Trophoblast cell (in vitro differentiated cells and primary cell): Measurements from ENCODE around the gene RPL19.

ENCODE experiments used
- DNase-seq, 2 donors: peaks; one replicate each; pipeline ENCODE4 v3.0.0-alpha.2; 2016
- H2AFZ ChIP-seq: 2 replicates; pipeline ENCODE4 v1.6.1; 2013; ENCODE audit warnings: low read length, moderate library complexity, mild to moderate bottlenecking; ENCODE audit not compliant: insufficient read depth, poor library complexity
- H2AK5ac ChIP-seq: 2 replicates; pipeline ENCODE4 v1.6.1; 2013; ENCODE audit warnings: mild to moderate bottlenecking, low read length
- H2BK120ac ChIP-seq: 2 replicates; pipeline ENCODE4 v1.6.1; 2013; ENCODE audit warnings: low read length, mild to moderate bottlenecking, moderate library complexity; ENCODE audit not compliant: insufficient read depth, poor library complexity
- H2BK12ac ChIP-seq: 2 replicates; pipeline ENCODE4 v1.6.1; 2013; ENCODE audit warnings: mild to moderate bottlenecking, low read length, moderate library complexity
- H2BK5ac ChIP-seq: 2 replicates; pipeline ENCODE4 v1.6.1; 2013; ENCODE audit warnings: low read length, low read depth, moderate library complexity, mild to moderate bottlenecking; ENCODE audit not compliant: poor library complexity
- H3K14ac ChIP-seq: 2 replicates; pipeline ENCODE4 v1.6.1; 2013; ENCODE audit warnings: mild to moderate bottlenecking, low read length
- H3K18ac ChIP-seq: 2 replicates; pipeline ENCODE4 v1.6.1; 2013; ENCODE audit warnings: mild to moderate bottlenecking, low read length
- H3K23ac ChIP-seq: 2 replicates; pipeline ENCODE4 v1.6.1; 2013; ENCODE audit warnings: low read length
- H3K27ac ChIP-seq: 2 replicates; pipeline ENCODE4 v1.5.1; 2013; ENCODE audit warnings: low read depth, mild to moderate bottlenecking, inconsistent platforms, low read length, moderate library complexity
- H3K27me3 ChIP-seq: 2 replicates; pipeline ENCODE4 v1.6.1; 2013; ENCODE audit warnings: inconsistent platforms, mild to moderate bottlenecking, low read length, moderate library complexity; ENCODE audit not compliant: insufficient read depth
- H3K36me3 ChIP-seq, 2 experiments: 1 replicate in 1 of 2; 2 replicates in 1 of 2; pipeline ENCODE4 v1.6.1; 2013; ENCODE audit warnings: low read length in 2 of 2, mild to moderate bottlenecking in 2 of 2, moderate library complexity in 1 of 2; ENCODE audit not compliant: insufficient read depth in 2 of 2, control insufficient read depth in 1 of 2
- H3K4ac ChIP-seq: 2 replicates; pipeline ENCODE4 v1.6.1; 2013; ENCODE audit warnings: low read depth, mild to moderate bottlenecking, low read length, moderate library complexity
- H3K4me1 ChIP-seq, 2 experiments: 1 replicate in 1 of 2; 2 replicates in 1 of 2; pipeline ENCODE4 v1.6.1; 2013; ENCODE audit warnings: low read length in 2 of 2, mild to moderate bottlenecking in 2 of 2, moderate library complexity in 1 of 2; ENCODE audit not compliant: insufficient read depth in 2 of 2, control insufficient read depth in 1 of 2
- H3K4me2 ChIP-seq: 2 replicates; pipeline ENCODE4 v1.6.1; 2013; ENCODE audit warnings: inconsistent platforms, mild to moderate bottlenecking, low read length, moderate library complexity
- H3K4me3 ChIP-seq: 2 replicates; pipeline ENCODE4 v1.5.1; 2013; ENCODE audit warnings: mild to moderate bottlenecking, low read depth, low read length, inconsistent platforms
- H3K79me1 ChIP-seq: one replicate; pipeline ENCODE4 v1.6.1; 2013; ENCODE audit warnings: low read length
- H3K79me2 ChIP-seq: 2 replicates; pipeline ENCODE4 v1.6.1; 2013; ENCODE audit warnings: low read length, mild to moderate bottlenecking; ENCODE audit not compliant: control insufficient read depth, insufficient read depth, poor library complexity
- H3K9ac ChIP-seq: 2 replicates; pipeline ENCODE4 v1.6.1; 2013; ENCODE audit warnings: mild to moderate bottlenecking, low read length
- H3K9me3 ChIP-seq: 2 replicates; pipeline ENCODE4 v1.6.1; 2013; ENCODE audit warnings: low read depth, mild to moderate bottlenecking, control low read depth, inconsistent platforms, low read length; ENCODE audit not compliant: insufficient read depth
- H4K12ac ChIP-seq: 2 replicates; pipeline ENCODE4 v1.6.1; 2013; ENCODE audit warnings: low read depth, mild to moderate bottlenecking, low read length, moderate library complexity
- H4K8ac ChIP-seq: 2 replicates; pipeline ENCODE4 v1.6.1; 2013; ENCODE audit warnings: low read depth, mild to moderate bottlenecking, low read length, moderate library complexity
- H4K91ac ChIP-seq: one replicate; pipeline ENCODE4 v1.6.1; 2013; ENCODE audit warnings: low read depth, mild to moderate bottlenecking, low read length, moderate library complexity
- WGBS: extraction: QIAGEN DNeasy Blood & Tissue Kit; methylation state at CpG from one replicate; pipeline ENCODE4 v1.1.7; 2013; ENCODE audit warnings: missing lambda C conversion rate; ENCODE audit not compliant: insufficient read length, insufficient coverage; ENCODE audit errors: extremely low coverage; 5-methylcytosine and 5-hydroxymethylcytosine counted together

Gene RPL19

DNA sequence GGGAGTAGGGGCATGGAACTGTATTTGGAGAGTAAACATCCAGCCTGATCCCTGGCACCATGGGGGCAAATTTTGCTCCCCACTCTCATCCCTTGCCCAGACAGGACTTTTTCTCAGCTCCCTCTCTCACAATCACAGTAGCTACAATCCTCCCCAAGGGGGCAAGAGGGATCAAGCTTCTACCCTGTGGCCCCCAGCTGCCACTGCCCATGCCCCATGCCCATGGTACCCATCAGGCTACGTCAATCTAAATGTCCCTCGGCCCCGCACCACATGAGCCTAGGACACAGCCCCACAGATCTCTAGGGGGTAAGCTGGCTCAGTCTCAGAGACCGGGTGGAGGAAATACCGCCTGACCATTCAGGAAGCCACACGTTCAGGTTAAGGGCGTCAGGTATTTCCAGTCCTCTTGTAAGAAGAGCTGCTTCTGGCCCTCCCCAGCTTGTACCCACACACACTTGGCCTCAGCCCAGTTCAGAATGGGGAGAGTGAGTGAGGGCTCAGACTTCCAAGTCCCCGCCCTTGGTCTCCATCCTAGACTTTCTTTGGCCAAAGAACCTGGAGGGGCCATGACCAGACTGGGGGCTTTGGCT, 4.4 kb upstream of the RPL19 start:
- Histone ChIP-seq H2AFZ (no peak overlapping the region), H3K4me2 (no peak overlapping the region), H3K4me1 (peaks cover 8 to 16% of the 10 kb centered on the region in 2 experiments), H4K8ac (no peak overlapping the region), H4K12ac (no peak overlapping the region), H2BK5ac (no peak overlapping the region), H3K4ac (no peak overlapping the region), H3K36me3 (peaks cover 3 to 6% of the 10 kb centered on the region in 2 experiments), H3K27me3 (no peaks in the 10 kb centered on the region), H3K18ac (no peak overlapping the region), H2BK120ac (no peak overlapping the region), H3K9me3 (peaks cover 1% of the 10 kb centered on the region), H3K23ac (no peak overlapping the region), H2AK5ac (no peak overlapping the region), H2BK12ac (no peak overlapping the region), H3K14ac (no peak overlapping the region), H3K9ac (no peak overlapping the region), H3K4me3 (no peak overlapping the region), H4K91ac (no peak overlapping the region), H3K79me2 (peaks cover 7% of the 10 kb centered on the region), H3K79me1 (peaks cover 7% of the 10 kb centered on the region), H3K27ac (no peak overlapping the region)
- DNase-seq = no peak
- no CpG with 5 or more reads among the region's 8 CpGs for WGBS

DNA sequence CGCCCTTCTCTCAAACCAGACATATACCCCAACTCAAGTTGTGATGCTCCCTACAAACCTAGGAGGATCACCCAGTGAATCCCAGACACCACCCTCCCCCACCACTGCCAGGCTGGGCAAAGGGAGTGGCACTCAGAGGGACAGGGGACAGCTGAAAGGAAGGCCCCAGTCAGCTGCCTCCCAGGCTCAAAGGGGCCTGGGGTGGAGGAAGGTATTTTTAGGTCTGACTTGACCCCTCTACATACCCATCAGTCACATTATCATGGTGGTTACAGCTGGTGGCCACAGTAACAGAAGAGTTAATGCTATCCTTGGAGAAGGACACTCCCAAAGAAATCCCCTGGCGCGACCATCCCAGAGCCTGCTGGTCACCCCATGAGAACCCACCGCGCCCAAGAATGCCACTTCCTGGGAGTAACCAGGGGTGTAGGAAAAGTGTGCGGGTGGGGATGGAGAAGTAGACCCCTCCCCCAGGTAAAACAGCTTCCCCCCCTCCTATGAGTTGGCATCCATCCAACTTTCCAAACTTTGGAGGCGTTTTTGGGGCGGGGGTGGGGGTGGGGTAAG, 3.8 kb upstream of the RPL19 start:
- no peak for DNase-seq
- Histone ChIP-seq H3K79me1 (peaks cover 7% of the 10 kb centered on the region), H4K91ac (no peak overlapping the region), H3K4me3 (no peak overlapping the region), H3K9me3 (peaks cover 1% of the 10 kb centered on the region), H2BK120ac (no peak overlapping the region), H2AFZ (no peak overlapping the region), H3K27me3 (no peaks in the 10 kb centered on the region), H3K4me1 (peaks cover 12 to 21% of the 10 kb centered on the region in 2 experiments), H2BK12ac (no peak overlapping the region), H3K27ac (no peak overlapping the region), H3K4me2 (no peak overlapping the region), H3K18ac (no peak overlapping the region), H2AK5ac (no peak overlapping the region), H4K12ac (no peak overlapping the region), H2BK5ac (no peak overlapping the region), H3K23ac (no peak overlapping the region), H3K14ac (no peak overlapping the region), H3K79me2 (peaks cover 9% of the 10 kb centered on the region), H3K4ac (no peak overlapping the region), H3K9ac (no peak overlapping the region), H3K36me3 (peaks cover 3 to 7% of the 10 kb centered on the region in 2 experiments), H4K8ac (no peak overlapping the region)
- WGBS = no CpG with 5 or more reads among the region's 8 CpGs

DNA sequence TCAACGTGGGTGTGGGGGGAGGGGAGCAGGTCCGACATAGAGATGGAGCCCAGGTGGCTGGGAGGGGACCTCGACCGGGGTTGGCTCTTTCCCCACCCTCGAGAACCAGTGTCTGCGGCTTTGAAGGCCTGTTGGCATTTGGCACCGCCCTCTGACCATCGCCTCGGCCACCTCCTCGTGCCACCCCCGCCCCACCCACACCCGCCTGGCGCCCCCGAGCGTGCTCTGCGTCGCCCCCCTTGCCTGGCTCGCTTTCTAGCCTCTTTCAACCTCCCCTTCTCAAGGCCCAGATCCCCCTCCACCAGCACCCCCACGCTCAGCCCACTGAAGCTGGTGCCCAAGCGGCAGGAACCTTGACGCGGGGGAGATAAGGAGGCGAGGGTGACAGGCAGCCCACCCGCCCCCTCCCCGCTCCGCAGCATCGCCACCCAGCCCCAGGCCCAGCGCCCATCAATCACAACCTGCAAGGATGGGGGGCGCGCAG, 3.2 kb upstream of the RPL19 start:
- no peak overlapping the region for H3K9ac ChIP-seq
- no peak overlapping the region for H2BK12ac ChIP-seq
- peak overlapping the region; percentile 1 for H4K91ac ChIP-seq
- peak overlapping the region; percentile 72 for H3K4me3 ChIP-seq
- no peak overlapping the region for H2BK120ac ChIP-seq
- DNase-seq = no peak
- H3K4me2 ChIP-seq = peak overlapping the region; percentile 94
- H2BK5ac ChIP-seq = no peak overlapping the region
- no peaks in the 10 kb centered on the region for H3K27me3 ChIP-seq
- no peak overlapping the region for H4K12ac ChIP-seq
- H3K36me3 ChIP-seq = peaks cover 6 to 8% of the 10 kb centered on the region in 2 experiments
- H4K8ac ChIP-seq = peak overlapping the region; percentile 57
- WGBS = no CpG with 5 or more reads among the region's 30 CpGs
- no peak overlapping the region for H3K18ac ChIP-seq
- peaks cover 12 to 21% of the 10 kb centered on the region in 2 experiments for H3K4me1 ChIP-seq
- peak overlapping the region; percentile 61 for H3K14ac ChIP-seq
- H2AFZ ChIP-seq = peak overlapping the region; percentile 19
- no peak overlapping the region for H3K4ac ChIP-seq
- H3K23ac ChIP-seq = no peak overlapping the region
- H3K27ac ChIP-seq = no peak overlapping the region
- H2AK5ac ChIP-seq = no peak overlapping the region
- H3K9me3 ChIP-seq = peaks cover 1% of the 10 kb centered on the region
- peaks cover 7% of the 10 kb centered on the region for H3K79me1 ChIP-seq
- H3K79me2 ChIP-seq = peaks cover 9% of the 10 kb centered on the region

DNA sequence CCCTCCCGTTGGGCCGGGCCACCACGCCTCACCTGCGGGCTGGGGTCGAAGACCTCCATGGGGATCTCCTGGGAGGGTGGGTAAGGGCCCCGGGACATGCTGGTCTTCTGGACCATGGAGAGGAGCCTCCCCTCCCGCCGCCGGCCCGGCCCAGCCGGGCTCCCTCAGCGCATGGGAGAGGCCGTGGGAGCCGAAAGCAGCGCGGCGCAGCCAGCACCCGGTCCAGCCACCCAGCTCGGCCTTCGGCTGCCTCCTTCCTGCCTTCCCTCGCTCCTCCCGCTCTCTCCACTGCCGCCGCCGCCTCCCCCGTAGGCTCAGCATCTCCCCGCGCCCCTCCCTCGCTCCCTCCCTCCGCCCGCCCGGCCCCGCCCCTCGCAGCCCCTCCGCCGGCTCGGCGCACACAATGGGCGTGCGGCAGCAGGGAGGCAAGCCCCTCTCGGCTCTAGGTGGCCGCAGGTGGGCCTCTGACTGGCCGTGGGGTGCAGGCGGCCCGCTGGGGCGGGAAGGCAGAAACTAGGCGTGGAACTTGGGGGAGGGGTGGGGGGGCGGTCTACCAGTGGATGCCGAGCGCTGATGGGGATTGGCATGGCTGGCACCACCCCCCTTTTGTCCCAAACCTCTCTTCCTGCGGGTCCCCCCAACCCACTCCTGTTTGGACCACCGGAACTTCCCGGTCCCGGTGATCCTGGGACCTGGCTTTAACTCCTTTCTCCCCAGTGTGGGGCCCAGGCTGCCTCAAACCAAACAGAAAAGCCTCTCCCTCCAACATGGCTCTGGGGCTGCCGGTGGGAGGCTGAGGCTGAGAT, 2.5 kb upstream of the RPL19 start, which contains the start of gene CACNB1:
Gene CACNB1, minus strand, starts transcription at position 290 of the 806 bp plus-strand sequence. Its CDS starts 174 bp downstream, at position 116.
- no peak within 1 kb of the TSS for H3K23ac ChIP-seq
- H3K79me2 ChIP-seq = peaks cover 9% of the 10 kb centered on the region
- peak within 1 kb of the TSS; percentile 34 for H4K12ac ChIP-seq
- H3K4me3 ChIP-seq = peak within 1 kb of the TSS; percentile 72
- peak within 1 kb of the TSS; percentile 61 for H3K14ac ChIP-seq
- DNase-seq = peak; percentile 25 to 61
- H3K4ac ChIP-seq = peak within 1 kb of the TSS; percentile 10
- no peaks in the 10 kb centered on the region for H3K27me3 ChIP-seq
- WGBS = no CpG with 5 or more reads among the region's 55 CpGs
- H3K79me1 ChIP-seq = peaks cover 7% of the 10 kb centered on the region
- peaks cover 11 to 15% of the 10 kb centered on the region in 2 experiments for H3K36me3 ChIP-seq
- no peak within 1 kb of the TSS for H2BK12ac ChIP-seq
- H4K8ac ChIP-seq = peak within 1 kb of the TSS; percentile 57
- no peaks in the 10 kb centered on the region for H3K9me3 ChIP-seq
- H2AFZ ChIP-seq = peak within 1 kb of the TSS; percentile 19
- H3K4me1 ChIP-seq = peaks cover 12 to 21% of the 10 kb centered on the region in 2 experiments
- H2BK5ac ChIP-seq = no peak within 1 kb of the TSS
- H3K9ac ChIP-seq = peak within 1 kb of the TSS; percentile 74
- H4K91ac ChIP-seq = peak within 1 kb of the TSS; percentile 28
- H3K27ac ChIP-seq = no peak within 1 kb of the TSS
- no peak within 1 kb of the TSS for H3K18ac ChIP-seq
- H2BK120ac ChIP-seq = no peak within 1 kb of the TSS
- peak within 1 kb of the TSS; percentile 23 for H2AK5ac ChIP-seq
- peak within 1 kb of the TSS; percentile 94 for H3K4me2 ChIP-seq
